Activated T-cell treated with anti-CD3 and anti-CD28 coated beads for 1 hour (primary cell): Measurements from ENCODE around the gene ADGRD1.
"Not testable (repeated sequence)": the region's sequence is repeated elsewhere in the genome, so short reads cannot be mapped to it uniquely, and the experiment has no call there.

Source experiments
- DNase-seq: peaks from one replicate; pipeline ENCODE4 v3.0.0-alpha.2; 2020; ENCODE audit warnings: low read depth

Gene ADGRD1

GRCh38 chr12:130937546-130937945 is 16.2 kb upstream of the ADGRD1 start:
- not testable (repeated sequence) for DNase-seq

GRCh38 chr12:130938186-130938585 is 15.5 kb upstream of the ADGRD1 start:
- no peak for DNase-seq

GRCh38 chr12:130944878-130945277 is 8.8 kb upstream of the ADGRD1 start:
- DNase-seq: no peak

- DNase-seq: no peak
Observed at GRCh38 chr12:130945786-130946492, 7.8 kb upstream of the ADGRD1 start.

GRCh38 chr12:130947028-130947613 is 6.6 kb upstream of the ADGRD1 start:
- DNase-seq: no peak

- DNase-seq: no peak
Observed at GRCh38 chr12:130948136-130948535, 5.6 kb upstream of the ADGRD1 start.

GRCh38 chr12:130948751-130949150 is 5.0 kb upstream of the ADGRD1 start:
- no peak for DNase-seq

GRCh38 chr12:130949806-130950205 is 3.9 kb upstream of the ADGRD1 start:
- DNase-seq: no peak

GRCh38 chr12:130951636-130952035 is 2.1 kb upstream of the ADGRD1 start:
- no peak for DNase-seq

GRCh38 chr12:130952171-130952954 is 1.3 kb upstream of the ADGRD1 start:
- no peak for DNase-seq

- DNase-seq: no peak
Observed at GRCh38 chr12:130954544-130954831, 781 bp downstream of the ADGRD1 start.

- DNase-seq: no peak
Observed at GRCh38 chr12:130955238-130955816, 1.6 kb downstream of the ADGRD1 start.

GRCh38 chr12:130956009-130956408 is 2.3 kb downstream of the ADGRD1 start:
- DNase-seq: no peak

GRCh38 chr12:130956456-130957303 is 3.0 kb downstream of the ADGRD1 start:
- no peak for DNase-seq

GRCh38 chr12:130957304-130957621 is 3.6 kb downstream of the ADGRD1 start:
- no peak for DNase-seq

- DNase-seq: no peak
Observed at GRCh38 chr12:130958557-130959140, 4.9 kb downstream of the ADGRD1 start.

GRCh38 chr12:130959632-130960031 is 5.9 kb downstream of the ADGRD1 start:
- no peak for DNase-seq

GRCh38 chr12:130960058-130960457 is 6.4 kb downstream of the ADGRD1 start:
- no peak for DNase-seq

GRCh38 chr12:130960787-130961186 is 7.1 kb downstream of the ADGRD1 start:
- DNase-seq: no peak

- DNase-seq: no peak
Observed at GRCh38 chr12:130961921-130962451, 8.3 kb downstream of the ADGRD1 start.

- DNase-seq: no peak
Observed at GRCh38 chr12:130965214-130965613, 11.5 kb downstream of the ADGRD1 start.

- DNase-seq: no peak
Observed at GRCh38 chr12:130965668-130966067, 12.0 kb downstream of the ADGRD1 start.
